Skin epidermis (tissue), 12 donors: ENCODE results near the gene OTP.

Source experiments
- H3K27ac ChIP-seq, 21 experiments: fragments of 200-600 bp; sonication (generic) in 11 of 21; one replicate each; pipeline ENCODE4 v1.5.0; 2020; ENCODE audit warnings: mild to moderate bottlenecking in 3 of 21, inconsistent platforms in 2 of 21, moderate library complexity in 2 of 21
- H3K4me3 ChIP-seq, 7 experiments: fragments of 200-600 bp; sonication (generic) in 2 of 7; one replicate each; pipeline ENCODE4 v1.5.0; 2020; ENCODE audit warnings: inconsistent platforms in 2 of 7, mild to moderate bottlenecking in 2 of 7, moderate library complexity in 1 of 7

The OTP gene

DNA sequence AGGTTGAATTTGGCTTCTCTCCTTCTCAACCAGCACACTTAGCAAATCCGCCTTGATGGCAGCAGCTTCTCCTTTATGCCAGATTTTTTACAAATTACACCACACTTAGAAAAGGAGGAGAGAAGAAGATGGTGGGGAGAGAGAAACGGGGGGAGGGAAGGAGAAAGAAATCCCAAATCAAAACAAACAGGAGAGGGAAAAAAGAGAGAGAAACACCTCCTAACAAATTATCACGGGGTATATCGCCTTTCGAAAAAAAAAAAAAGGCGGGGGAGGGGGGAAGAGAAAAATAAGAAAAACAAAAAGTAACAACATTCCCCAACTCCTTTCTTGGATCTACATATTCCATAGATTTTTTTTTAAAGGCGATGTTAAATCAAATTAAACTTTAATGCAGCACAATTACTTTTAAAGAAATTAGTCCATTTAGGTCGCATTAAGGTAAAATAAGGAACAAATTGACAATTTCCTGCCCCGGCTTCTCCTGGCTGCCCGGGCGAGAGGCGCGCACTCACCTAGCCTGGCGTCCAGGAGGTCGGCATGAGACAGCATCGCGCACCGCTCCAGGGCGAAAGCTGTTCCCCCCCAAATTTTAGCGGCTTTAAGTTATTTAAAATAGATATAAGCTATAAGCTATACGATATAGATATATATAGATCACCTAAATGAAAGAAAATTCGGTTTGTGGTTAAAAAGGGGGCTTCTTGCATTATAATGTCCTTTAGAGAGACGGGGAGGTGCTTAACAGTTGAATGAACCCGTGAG, at the start of gene OTP:
Gene OTP, minus strand, starts transcription at position 716 of the 765 bp plus-strand sequence. Its CDS starts 164 bp downstream, at position 552.
- Histone ChIP-seq H3K27ac (no peak within 1 kb of the TSS), H3K4me3 (no peak within 1 kb of the TSS)

DNA sequence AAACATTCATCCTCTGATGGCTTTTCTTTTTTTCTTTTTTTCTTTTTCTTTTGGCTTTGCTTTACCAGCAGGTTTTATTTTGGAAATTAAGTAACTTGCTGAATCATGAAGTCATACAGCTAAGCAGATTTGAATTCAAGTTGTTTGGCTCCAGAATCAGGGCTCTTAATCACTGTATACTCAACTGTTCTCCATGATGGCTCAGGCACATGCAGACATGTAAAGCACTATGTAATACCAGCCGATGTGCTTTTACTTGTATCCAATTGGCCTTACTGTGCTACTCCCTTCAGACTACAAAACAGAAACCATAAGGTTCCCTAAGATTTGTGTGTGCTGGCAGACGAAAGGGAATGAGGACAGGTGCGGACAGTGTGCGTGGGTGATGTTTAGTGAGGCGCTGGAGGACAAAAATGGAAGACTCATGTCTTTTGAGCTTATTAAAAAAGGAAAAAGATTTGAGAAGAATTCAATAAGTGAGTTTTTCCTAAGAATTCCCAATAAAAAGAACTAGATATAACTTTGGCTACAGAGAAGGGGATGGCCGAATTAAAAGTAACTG, 44.7 kb upstream of the OTP start:
- Histone ChIP-seq H3K4me3 (no peak overlapping the region), H3K27ac (peak overlapping the region in 1 of 21 experiments; percentile 44)

DNA sequence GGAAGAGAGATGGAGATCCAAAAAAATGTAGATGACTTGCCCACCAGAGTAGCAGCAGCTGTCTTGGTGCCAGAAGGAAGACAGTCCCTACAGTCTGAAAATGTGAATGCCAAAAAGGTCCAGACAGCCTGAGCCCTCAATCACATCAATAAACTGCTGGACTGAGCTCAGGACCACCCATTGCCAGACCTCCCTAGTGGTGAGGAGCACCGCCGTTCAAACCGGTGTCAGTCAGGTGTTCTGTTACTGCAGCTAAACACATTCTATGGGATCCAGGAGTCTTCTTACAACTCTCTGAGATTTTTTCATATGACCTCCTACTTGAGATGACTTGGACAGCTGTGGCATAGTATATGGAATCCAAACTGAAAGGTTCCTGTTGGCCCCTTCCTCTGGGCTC, 32.0 kb upstream of the OTP start:
- Histone ChIP-seq H3K4me3 (no peak overlapping the region), H3K27ac (no peak overlapping the region)

DNA sequence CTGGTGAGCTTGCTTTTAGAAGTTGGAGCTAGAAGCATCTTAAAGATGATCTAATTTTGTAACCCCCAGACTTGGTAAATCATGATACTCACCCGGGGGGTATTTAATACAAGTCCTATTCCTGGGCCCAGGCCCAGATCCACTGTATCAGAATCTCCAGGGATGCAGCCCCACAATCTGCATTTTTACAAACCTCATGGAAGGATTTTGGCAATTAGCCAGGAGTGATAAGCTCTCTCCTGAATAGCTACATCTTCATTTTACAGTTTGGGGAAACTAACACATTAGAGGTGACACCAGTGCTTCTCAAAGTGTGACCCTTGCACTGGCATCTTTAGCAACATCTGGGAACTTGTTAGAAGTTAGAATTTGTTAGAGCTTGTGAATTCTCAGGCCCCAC, 31.2 kb upstream of the OTP start:
- H3K27ac ChIP-seq = no peak overlapping the region
- H3K4me3 ChIP-seq = no peak overlapping the region

DNA sequence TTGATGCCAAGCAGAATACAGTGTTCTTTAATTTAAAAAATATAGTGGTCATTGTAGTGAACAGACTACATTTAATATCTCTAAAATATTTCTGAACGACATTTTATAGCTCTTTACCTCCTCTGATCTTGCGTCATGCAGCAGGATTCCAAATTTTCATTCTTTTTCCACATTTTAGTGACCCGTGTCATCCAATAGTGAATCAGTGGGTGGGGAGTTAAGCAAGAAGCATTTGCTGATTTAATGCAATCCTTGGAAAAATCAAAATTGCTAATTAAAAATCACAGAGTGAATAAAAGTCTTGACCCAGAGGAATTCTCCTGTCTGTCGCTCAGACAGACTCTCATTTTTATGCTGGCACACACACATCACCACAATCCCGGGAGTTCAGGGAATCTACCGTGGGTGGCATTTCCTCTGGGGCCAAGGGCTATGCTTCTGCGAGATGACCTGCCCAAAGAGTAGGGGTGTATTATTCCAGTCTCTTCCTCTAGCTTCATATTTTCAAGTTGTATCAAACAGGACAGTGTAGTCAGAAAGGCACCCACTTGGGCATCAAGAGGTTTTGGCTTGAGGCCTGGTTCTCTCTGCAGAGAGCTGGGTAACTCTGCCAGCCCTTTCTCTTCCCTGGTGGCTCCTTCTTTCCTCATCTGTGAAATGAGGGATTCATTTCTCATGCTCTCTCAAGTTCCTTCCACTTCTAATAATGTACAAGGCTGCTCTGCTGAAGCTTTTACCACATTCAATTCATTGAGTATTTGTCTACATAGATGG, 24.8 kb upstream of the OTP start:
- Histone ChIP-seq H3K4me3 (no peak overlapping the region), H3K27ac (peak overlapping the region in 1 of 21 experiments; percentile 31)

DNA sequence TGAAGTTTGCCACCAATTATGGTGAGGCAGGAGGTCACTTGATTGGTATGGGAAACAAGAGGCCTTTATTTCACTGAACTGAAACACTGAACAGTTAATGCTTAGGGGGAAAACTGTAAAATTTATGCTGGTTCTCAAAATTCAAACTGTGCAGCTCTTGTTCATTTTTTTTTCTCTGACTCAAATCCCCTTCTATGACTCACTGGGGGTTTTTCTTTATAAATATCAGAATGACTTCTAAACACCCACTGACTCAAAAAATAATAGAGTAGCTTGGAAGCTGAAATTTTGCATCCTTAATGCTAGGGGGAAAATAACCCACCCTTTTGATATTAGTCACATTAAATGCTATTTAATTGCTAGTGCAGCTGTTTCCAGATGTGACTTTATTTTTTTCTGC, 24.1 kb upstream of the OTP start:
- Histone ChIP-seq H3K27ac (peak overlapping the region in 1 of 21 experiments; percentile 31), H3K4me3 (no peak overlapping the region)

DNA sequence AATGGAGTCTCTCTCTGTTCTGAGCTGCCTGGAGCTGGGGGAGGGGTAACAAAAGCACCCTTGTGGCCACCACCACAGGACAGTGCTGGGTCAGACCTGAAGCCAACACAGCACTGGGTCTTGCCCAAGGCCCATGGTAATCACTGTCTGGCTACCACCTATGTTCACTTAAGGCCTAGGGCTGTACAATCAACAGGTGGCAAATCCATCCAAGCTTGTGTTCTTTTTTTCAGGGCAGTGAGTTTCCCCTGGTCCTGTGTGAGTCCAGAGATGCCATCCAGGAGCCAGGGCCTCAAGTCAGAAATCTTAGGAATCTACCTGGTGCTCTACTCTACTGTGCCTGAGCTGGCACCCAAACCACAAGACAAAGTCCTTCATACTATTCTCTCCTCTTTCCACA, 20.1 kb upstream of the OTP start:
- Histone ChIP-seq H3K4me3 (no peak overlapping the region), H3K27ac (no peak overlapping the region)

DNA sequence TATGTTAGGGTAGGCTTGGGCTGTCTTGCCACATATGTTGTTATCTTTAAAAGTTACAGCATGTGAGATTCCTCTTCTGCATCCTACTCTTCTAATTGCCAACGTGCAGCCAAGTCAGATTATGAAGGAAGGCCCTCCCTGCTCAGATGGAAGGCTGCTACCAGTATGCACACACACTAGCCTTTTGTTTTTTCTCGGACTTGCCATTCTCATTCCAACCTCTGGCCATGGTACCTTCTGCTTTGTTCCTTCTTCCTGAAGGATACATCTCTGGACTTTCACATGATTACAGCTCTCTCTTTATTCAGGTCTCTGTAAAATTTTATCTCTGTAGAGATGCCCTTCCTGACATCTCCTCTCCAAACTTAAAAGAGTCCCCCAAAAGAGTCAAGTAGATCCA, 12.8 kb upstream of the OTP start:
- no peak overlapping the region for H3K27ac ChIP-seq
- H3K4me3 ChIP-seq = no peak overlapping the region

DNA sequence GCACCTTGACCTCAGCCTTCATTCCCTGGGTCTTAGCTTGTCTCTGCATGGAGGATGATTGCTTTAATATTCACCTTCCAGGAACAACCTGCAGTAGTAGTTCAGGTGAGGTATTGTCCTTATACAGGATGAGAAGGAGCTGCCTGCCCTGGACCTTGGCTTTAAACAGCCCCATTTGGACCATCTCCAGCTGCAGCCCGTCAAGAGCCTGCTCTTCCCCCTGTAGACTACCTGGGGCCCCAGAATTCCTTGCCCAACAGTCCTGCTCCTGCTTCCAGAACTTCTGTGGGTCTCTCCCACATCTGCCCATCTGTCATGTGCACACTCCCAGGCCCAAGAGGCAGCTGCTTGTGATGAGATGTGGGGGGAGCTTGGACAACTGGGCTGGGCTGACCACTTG, 12.2 kb upstream of the OTP start:
- H3K4me3 ChIP-seq = no peak overlapping the region
- no peak overlapping the region for H3K27ac ChIP-seq

DNA sequence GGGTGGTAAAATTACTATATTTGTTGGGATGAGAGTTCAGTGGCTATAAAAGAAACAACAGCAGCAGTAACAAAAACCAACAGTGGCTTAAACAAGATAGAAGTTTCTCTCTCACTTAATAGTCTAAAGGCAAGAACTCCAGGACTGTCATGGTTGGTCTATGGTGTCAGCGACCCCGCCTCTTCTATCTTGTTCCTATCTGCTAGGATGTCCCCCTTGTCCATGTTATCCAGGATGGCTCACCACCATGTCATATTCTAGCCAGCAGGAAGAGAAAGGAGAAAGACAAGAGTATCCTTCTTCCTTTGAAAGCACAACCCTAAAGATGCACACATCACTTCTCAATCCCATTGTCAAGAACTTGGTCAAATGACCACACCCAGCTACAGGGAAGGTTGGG, 11.3 kb upstream of the OTP start:
- no peak overlapping the region for H3K27ac ChIP-seq

DNA sequence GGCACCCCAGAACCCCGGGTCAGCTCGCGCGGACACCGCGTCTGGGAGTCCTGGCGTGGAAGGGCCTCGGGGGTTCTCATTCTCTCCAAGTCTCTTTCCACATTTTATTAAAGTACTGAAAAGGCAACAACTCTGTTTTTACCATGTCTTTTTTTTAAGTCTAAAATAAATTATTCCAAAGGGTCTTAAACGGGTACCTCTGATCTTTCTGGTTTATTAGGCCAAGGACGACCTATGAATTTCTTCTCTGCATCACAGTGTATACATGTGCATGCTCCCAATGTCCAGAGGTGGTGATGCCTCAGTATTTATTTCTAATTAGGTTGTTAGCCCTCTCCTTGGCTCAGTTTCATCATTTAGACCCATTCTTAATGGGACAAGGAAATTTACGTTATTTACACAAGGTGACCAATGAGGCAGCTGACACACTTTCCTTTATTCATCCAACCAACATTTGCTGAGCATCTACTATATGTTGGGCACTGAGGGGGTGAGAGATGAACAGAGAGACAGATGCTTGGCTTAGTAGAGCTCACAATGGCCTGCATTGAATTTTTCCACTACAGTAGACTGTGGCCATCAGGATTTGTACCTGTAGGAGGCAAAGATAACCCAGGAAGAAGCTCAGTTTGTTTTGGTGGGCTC, 7.6 kb upstream of the OTP start:
- no peak overlapping the region for H3K27ac ChIP-seq
- no peak overlapping the region for H3K4me3 ChIP-seq

More for the DNA sequence above, 11.3 kb upstream of the OTP start:
- H3K4me3 ChIP-seq = no peak overlapping the region

DNA sequence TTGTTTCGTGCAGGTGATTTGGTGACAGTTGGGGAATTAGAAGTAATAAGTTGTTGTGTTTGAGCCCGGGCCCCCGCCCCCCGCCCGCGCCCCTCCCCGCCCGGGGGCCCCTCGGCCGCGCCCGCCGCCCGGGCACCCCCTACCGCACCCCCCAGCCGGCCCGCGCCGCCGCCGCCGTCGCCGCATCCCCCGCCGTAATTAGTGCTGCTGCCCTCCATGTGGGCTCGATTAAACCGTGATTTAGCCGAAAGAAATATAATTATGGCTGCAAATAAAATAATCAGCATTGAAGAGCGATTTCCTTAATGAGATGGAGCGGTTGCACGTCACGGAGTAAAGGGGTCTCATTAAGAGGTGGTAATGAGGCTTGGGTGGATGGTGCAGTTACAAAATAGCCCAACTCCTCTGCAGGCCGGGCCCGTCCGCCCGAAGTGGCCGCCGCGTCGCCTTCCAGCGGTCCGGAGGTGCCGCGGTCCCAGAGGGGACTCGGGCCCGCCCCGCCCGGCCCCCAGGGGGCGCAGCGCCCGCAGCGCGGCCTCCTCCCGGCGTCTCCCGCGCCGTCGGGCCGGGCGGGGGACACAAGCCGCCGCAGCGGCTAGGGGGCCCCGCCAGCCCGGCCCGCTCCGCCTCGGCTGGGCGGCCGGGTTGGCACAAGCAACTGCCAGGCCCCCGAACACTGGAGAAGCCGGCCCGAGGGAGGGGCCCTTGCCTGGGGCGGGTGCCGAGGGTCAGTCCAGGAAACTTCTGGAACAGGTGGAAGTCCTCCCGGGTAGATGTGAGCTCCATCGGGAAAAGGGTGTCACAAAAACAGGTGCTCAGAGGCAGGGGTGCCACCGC, 6.9 kb upstream of the OTP start:
- H3K4me3 ChIP-seq = peak overlapping the region in 1 of 7 experiments; percentile 27

DNA sequence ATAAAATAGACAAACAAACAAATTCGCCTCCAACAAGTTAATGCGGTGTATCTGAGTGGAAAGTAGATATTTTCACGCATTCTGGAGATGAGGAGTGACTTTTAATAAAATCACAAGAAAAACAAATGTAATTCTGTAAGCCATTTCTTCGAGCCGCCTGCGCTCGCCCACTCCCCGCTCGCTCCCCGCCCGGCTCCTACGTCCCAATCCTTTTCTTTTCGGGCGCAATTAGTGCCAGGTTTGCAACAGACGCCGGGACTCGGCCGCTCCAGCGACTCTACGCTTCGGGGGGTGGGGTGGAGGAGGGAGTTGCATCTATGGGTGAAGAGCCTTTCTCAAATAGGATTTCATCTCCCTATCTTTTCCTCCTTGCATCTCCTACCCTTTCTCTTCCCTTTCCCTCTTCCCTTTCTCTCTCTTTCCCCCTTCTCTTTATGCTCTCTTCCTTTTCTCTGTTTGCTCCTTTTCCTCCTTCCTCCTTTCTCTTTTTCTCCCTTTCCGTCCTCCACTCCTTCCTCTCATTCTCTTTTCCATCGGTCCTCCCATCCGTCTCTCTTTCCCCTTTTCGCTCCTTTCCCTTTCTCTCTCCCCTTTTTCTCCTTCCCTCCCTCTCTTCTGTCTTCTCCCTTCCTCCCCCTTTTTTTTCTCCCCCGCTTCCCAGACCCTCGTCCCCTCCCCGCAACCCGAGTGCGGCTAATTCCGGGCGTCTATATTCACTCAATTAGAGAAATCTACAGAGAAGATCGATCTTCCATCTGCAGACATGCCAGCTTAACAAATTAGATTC, 6.1 kb upstream of the OTP start:
- H3K27ac ChIP-seq = no peak overlapping the region
- peak overlapping the region in 1 of 7 experiments; percentile 27 for H3K4me3 ChIP-seq

More for the DNA sequence above, 6.9 kb upstream of the OTP start:
- no peak overlapping the region for H3K27ac ChIP-seq

DNA sequence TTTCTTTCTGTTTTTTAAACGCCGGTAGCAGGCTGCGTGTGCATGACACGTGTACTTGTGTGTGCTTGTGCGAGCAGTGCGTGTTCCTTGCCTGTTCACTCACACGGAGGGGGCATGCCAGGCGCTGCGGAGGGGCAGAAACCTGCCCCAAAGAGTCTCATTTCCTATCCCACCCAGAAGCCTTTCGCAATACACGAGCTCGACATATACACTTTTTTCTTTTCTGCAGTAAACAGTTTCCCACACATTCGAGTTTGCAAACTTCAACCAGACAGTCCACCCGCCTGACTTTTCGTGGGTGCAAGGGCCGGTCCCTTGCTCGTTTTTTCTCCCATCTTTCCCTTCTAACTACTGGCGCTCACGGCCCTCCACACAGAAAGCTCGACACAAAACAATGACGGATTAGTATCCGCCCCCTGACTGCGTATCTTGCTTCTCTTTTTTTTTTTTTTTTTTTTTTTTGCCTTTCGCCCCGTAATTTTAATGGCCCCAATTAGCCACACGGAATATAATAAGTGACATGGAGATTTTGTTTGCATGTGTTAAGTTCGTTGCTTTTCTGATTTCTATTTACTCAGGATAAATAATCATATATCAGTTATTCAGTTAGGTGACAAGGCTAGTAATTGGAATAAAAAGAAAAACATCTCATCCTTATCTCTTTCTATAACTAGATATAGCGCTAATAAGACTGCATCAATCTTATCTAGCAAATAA, 5.3 kb upstream of the OTP start:
- Histone ChIP-seq H3K4me3 (no peak overlapping the region), H3K27ac (no peak overlapping the region)

DNA sequence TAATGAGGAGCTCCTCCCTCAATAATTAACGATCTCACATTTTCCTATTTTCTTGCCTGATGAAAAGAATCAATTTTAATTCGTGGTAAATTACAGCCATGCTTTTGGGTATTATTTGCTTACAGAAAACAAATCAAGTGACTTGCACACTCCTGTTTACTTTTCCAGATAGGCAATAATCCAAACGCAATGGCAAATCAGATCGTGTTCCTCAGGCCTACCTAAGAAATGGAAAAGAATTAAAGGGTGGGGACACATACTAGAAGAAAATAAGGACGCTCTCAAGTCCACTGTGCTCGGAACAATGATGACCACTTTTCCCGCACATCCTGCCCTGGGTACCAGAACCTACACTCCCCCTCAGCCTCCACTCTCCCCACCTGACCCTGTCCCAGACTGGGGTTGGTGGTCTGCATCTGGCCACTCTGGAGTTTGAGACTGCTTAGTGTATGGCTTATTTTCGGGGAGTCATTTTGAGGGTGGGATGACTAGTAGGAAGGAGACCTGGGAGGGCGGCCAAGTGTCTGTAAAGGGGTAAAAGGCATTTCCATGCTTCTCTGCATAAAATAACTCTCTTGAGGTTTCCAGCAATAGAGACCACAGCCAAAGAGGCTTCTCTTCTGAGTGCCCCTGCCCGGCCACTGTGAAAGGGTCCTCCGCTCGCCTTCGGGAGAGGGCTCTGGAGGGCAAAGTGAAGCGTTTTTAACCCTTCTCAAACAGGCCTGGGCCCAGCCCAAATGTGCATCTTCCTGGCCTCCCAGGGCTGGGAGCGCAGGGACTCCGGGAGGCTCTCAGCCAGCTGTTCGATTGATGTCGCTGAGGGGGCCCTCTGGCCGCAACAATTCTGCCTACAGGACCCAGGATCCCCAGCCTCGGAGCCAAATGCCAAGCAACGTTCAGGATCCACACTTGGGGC, 4.5 kb upstream of the OTP start:
- no peak overlapping the region for H3K4me3 ChIP-seq

DNA sequence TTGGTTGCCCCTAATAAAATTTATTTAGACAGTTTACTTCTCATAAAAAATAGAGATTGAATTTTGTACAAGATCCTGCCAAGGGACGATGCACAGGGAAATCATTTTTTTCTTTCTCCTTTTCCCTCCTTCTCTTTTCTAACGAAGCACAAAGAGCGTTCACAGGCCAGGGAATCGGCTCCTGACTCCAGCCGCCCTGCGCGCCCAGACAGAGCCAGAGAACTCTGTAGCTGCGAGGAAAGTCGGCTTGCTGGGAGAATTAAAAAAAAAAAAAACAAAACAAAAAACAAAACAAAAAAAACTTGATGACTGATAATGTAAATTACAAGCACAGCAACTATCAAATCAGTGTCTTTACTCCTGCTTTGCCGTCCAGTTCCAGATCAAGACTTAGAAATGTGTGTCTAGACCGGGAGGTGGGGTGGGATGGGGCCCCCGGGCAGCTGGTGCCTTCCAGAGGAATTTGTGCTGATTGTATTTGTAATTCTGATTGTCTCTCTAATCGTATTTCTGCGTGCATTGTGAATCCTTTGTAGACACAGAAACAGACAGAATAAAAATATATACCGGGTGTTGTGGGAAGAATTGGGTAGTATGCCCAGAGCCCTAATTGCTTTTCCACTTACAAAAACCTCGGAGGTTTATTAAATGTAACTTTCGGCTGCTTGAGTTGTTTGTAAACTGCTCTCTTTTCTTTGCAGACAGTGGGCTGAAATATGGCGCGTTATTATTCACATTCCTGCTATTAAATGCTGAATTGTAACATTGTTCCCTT, 3.6 kb upstream of the OTP start:
- H3K4me3 ChIP-seq = no peak overlapping the region
- no peak overlapping the region for H3K27ac ChIP-seq

More for the DNA sequence above, 4.5 kb upstream of the OTP start:
- H3K27ac ChIP-seq = no peak overlapping the region
